GM18951 (cell line): Measurements from ENCODE around the gene OPA3.
"Not testable (repeated sequence)": the region's sequence is repeated elsewhere in the genome, so short reads cannot be mapped to it uniquely, and the experiment has no call there.

Experiments used
- POLR2A ChIP-seq: IDR thresholded peaks from 4 replicates; pipeline ENCODE4 v1.6.1; 2011; ENCODE audit warnings: mild to moderate bottlenecking; ENCODE audit not compliant: insufficient read length, insufficient read depth; ENCODE audit errors: extremely low read depth
- in situ Hi-C: fragments of 300-500 bp; cut with MboI; formaldehyde crosslinking; loops from one replicate; pipeline ENCODE4 v1.12.0; 2022; ENCODE audit warnings: low sequenced_read_pairs, mixed read lengths, inconsistent platforms; ENCODE audit not compliant: unreplicated experiment

The OPA3 gene

DNA sequence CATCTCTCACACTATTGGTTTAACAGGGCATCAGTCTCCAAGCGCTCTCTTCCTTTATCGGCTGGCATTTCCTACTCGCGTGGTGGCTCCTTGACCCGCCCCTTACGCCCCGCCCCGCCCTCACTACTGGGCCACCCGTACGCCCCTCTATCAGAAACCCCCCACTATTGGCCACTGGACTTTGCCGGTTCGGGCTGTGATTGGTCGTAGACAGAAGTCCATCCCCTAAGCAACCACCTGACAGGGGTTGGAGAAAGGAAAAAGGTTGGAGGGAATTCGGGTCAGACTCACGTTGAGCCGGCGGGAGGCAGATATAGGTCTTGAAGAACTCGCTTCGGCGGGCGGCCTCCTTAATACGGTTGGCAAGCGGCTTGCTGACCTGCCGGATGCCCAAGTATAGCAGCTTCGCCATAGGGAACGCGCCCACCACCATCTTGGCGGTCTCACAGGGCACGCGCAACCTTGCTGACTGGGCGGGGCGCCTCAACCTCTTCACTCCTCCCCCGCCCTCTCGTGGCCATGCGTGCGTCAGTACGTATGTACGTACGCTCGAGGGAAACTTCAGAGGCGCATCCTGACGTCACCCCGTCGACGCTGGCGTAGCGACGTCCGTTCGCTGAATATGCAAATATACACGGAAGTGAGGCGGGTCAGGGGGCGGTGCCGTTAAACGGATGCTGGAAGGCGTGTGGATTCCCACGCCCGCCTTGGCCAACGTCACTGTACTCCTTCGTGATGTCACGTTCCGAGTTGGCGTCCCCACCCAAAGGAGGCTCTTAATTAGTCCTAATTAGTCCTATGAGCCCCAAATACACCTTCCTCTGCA lies at the start of gene OPA3:
OPA3 (minus strand) TSS at position 471 of the 826 bp plus-strand sequence; CDS start at position 433, 38 bp downstream.
- in situ Hi-C loops: no loop called here
- peak; percentile 79 for TF ChIP-seq POLR2A

- TF ChIP-seq POLR2A: no peak
- in situ Hi-C loops: no loop called here
Observed at GRCh38 chr19:45632468-45633196, 48.0 kb upstream of the OPA3 start.

DNA sequence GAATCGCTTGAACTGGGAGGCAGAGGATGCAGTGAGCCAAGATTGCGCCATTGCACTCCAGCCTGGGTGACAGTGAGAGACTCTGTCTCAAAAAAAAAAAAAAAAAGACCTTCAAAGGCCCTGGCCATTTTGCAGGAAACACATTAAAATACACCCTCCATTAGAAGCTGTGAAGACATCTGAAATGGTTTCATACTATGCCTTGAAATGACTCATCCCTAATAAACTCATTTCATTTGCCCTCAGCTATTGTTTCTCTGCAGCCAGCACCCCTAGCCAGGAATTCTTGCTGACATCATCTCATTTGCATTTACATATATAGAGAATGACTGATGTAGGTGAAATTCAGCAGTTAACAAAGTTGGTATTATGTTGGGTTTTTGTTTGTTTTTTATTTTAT lies 45.9 kb upstream of the OPA3 start:
- no peak for TF ChIP-seq POLR2A
- in situ Hi-C loops: no loop called here

DNA sequence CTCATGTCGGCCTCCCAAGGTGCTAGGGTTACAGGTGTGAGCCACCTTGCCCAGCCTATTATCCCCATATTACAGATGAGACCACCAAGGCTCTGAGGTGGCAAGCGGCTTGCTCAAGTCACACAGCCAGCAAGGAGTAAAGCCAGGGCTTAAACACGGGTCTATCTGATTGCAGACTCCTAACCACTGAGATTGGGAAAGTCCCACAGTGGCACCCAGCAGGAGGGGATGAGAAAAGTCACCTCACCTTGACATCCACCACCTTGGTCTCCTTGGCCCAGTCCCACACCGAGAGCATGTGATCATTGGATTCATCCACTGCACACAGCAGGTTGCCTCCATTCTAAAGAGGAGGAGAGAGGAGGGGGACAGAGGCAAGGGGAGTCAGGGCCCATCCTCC lies 45.1 kb upstream of the OPA3 start:
- TF ChIP-seq POLR2A: no peak
- in situ Hi-C loops: no loop called here

GRCh38 chr19:45628219-45628618 lies 43.6 kb upstream of the OPA3 start:
- in situ Hi-C loops: not testable (repeated sequence)

DNA sequence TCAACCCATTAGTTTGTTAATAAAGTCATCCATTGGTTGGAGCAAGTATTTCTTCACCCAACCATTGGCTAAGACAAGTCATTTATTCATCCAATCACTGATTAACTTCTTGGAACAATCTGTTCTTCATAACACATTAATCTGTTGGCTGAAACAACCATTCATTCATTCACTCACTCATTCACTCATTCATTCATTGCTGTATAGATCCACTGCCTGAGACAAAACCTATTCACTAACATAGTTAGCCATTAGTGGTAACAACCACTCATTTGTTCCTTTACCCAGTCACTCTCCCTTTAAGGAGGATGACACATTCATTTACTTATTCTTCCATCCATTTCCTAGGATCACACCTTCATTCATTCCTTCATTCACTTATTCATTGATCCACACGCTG lies 39.4 kb upstream of the OPA3 start:
- no peak for TF ChIP-seq POLR2A
- in situ Hi-C loops: no loop called here

GRCh38 chr19:45621976-45622503 lies 37.4 kb upstream of the OPA3 start:
- TF ChIP-seq POLR2A: no peak
- in situ Hi-C loops: no loop called here

DNA sequence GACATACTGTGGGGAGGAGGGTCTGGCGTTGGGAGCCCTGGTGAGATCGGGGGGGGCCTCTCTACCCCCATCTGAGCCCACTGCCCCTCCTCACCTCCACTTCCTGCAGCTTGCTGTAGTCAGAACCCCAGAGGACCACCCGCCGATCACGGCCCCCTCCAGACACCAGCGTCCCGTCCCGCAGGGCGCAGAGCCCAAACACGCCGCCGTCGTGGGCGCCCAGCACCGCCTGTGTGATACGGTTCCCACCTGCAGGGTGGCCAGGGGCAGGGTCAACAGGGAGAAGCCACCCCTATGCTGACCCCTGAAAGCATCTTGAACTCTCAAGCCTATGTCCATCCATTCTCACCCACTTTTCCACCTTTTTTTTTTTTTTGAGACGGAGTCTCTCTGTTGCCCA lies 36.8 kb upstream of the OPA3 start:
- in situ Hi-C loops: no loop called here
- TF ChIP-seq POLR2A: no peak

DNA sequence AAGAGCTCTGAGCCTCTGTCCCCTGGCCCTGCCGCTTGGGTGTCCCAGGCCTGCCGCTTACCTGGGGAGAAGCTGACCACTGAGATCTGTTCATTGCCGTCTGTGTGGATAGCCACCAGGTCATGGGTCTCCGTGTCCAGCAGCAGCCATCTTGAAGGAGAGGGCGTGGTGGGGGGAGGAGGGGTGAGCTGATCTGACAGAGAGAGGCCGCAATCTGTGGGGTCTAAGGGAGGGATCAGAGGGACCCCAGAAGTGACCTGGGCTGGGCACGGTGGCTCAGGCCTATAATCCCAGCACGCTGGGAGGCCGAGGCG lies 32.1 kb upstream of the OPA3 start:
- TF ChIP-seq POLR2A: no peak
- in situ Hi-C loops: no loop called here

GRCh38 chr19:45615795-45616703 lies 31.4 kb upstream of the OPA3 start:
- in situ Hi-C loops: no loop called here
- TF ChIP-seq POLR2A: no peak

GRCh38 chr19:45615056-45615455 lies 30.5 kb upstream of the OPA3 start:
- in situ Hi-C loops: not testable (repeated sequence)

GRCh38 chr19:45613926-45614725 lies 29.5 kb upstream of the OPA3 start:
- no peak for TF ChIP-seq POLR2A
- in situ Hi-C loops: no loop called here
